ENCODE measurements around the gene EPB41L2. TPM values are rescaled to one million over a fixed set of nuclear protein-coding genes. Genes with fewer than 3 reads are reported as not detected.

Gene EPB41L2
- total and polyA plus RNA-seq, 4 experiments from 2014 or later, result 3.3 to 24.3 (median 12.7) TPM

DNA sequence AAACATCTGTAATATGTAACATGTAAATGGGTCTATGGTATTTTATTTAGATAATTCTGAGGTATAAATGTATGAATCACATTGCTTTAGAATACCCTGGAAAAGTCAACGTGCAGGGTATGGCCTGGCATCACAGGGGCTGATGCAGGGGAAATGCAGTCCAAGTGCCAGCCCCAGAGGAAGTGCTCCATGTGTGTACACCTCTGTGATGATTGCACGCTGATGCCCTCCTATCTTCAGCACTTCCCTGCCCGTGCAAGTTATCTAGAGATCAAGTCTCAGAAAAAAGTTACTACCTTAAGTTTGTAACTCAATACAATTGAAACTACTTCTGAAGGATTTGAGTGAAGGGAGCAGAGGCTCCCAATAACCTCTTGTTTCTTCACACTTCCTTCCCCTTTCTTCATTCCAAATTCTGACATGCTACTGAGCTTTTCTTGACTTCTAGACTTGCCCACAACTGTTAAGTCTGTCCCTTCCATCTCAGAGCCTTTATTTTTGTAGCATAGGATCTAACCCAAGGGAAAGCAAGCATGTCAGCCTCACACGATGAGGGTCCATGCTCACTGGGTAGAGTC is 233.6 kb downstream of the EPB41L2 start:
- intact Hi-C loops (cut with micrococcal nuclease), result no loop called here
- no peak for DNase-seq
- CTCF ChIA-PET (ENCODE audit: partially characterized antibody), result no interaction called here

DNA sequence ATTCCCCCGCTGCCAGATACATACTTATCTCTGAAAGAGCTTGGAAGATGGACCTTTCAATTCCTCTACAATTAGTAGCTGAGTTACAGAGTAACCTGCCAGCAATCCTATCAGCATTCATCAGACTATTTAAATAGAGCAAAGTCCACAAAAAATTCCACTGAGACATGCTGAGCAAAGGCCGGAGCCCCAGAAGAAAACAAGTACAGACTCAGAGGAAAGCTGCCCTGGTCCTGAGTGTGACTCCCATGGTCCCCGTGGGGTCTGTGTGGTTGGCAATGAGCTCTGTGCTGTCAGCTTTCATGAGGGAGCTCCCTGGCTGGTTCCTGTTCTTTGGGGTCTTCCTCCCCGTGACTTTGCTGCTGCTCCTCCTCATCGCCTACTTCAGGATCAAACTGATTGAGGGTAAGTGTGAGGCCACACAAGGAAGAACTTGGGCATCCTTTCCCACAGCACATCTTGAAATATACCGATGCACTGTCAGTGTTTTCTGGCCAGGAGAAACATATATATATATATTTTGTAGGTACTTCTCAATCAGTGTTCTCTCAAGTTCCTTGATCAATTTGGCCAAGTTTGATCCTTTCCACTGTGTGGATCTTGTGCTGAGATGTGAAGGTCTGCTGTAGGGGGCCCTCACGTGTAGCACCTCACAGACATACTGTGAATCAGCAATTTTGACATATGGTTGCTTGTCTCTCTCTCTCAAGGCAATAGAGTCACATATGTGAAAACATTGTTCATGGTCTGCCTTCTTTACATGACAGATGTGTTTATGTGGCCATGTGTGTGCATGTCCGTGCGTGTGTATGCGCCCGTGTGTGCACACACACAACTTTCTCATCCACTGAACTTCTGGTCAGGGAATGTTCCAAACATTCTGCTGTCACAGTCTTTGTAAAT is 235.5 kb downstream of the EPB41L2 start, which contains the start of gene SMLR1:
SMLR1 (plus strand) TSS at position 160 of the 903 bp plus-strand sequence; CDS start at position 168, 8 bp downstream.
- no peak within 1 kb of the TSS for H3K27ac Mint-ChIP-seq
- H3K36me3 Mint-ChIP-seq, result no peaks in the 10 kb centered on the region
- H3K9me3 Mint-ChIP-seq, result no peaks in the 10 kb centered on the region
- Histone ChIP-seq H3K27ac (ENCODE audit: low read depth, low read length) (no peak within 1 kb of the TSS), H3K36me3 (ENCODE audit: insufficient read depth, low read length) (no peaks in the 10 kb centered on the region), H3K4me3 (ENCODE audit: low read length in 2 of 2) (no peak within 1 kb of the TSS), H3K27me3 (ENCODE audit: insufficient read depth, low read length) (no peaks in the 10 kb centered on the region), H3K4me1 (ENCODE audit: insufficient read depth, low read length) (no peaks in the 10 kb centered on the region), H3K9me3 (ENCODE audit: control insufficient read depth in 1 of 2, low read length in 2 of 2) (no peaks in the 10 kb centered on the region)
- peaks cover 0 to 4% (median 2%) of the 10 kb centered on the region in 4 donors for H3K4me1 Mint-ChIP-seq
- intact Hi-C loops (cut with micrococcal nuclease), result no loop called here
- CTCF ChIA-PET (ENCODE audit: partially characterized antibody), result no interaction called here
- no peak for DNase-seq
- no peak within 1 kb of the TSS for H3K4me3 Mint-ChIP-seq
- POLR2A ChIA-PET (ENCODE audit: partially characterized antibody), result no interaction called here
- peaks cover 0 to 1% of the 10 kb centered on the region in 2 donors for H3K27me3 Mint-ChIP-seq

More for the DNA sequence above, 233.6 kb downstream of the EPB41L2 start:
- Mint-ChIP-seq H3K4me3 (no peak overlapping the region), H3K9me3 (no peaks in the 10 kb centered on the region), H3K27ac (no peak overlapping the region), H3K4me1 (peaks cover 0 to 4% (median 2%) of the 10 kb centered on the region in 4 donors), H3K36me3 (no peaks in the 10 kb centered on the region), H3K27me3 (peaks cover 0 to 1% of the 10 kb centered on the region in 2 donors)
- H3K9me3 ChIP-seq (ENCODE audit: control insufficient read depth in 1 of 2, low read length in 2 of 2), result no peaks in the 10 kb centered on the region
- no peak overlapping the region for H3K4me3 ChIP-seq (ENCODE audit: low read length in 2 of 2)
- POLR2A ChIA-PET (ENCODE audit: partially characterized antibody), result interaction anchor here (0.5 kb wide), 1 partner anchor 617 kb away, joined by 3 read pairs; no protein-coding TSS in a partner anchor
- H3K27me3 ChIP-seq (ENCODE audit: insufficient read depth, low read length), result no peaks in the 10 kb centered on the region
- H3K36me3 ChIP-seq (ENCODE audit: insufficient read depth, low read length), result no peaks in the 10 kb centered on the region
- no peaks in the 10 kb centered on the region for H3K4me1 ChIP-seq (ENCODE audit: insufficient read depth, low read length)
- H3K27ac ChIP-seq (ENCODE audit: low read depth, low read length), result no peak overlapping the region

DNA sequence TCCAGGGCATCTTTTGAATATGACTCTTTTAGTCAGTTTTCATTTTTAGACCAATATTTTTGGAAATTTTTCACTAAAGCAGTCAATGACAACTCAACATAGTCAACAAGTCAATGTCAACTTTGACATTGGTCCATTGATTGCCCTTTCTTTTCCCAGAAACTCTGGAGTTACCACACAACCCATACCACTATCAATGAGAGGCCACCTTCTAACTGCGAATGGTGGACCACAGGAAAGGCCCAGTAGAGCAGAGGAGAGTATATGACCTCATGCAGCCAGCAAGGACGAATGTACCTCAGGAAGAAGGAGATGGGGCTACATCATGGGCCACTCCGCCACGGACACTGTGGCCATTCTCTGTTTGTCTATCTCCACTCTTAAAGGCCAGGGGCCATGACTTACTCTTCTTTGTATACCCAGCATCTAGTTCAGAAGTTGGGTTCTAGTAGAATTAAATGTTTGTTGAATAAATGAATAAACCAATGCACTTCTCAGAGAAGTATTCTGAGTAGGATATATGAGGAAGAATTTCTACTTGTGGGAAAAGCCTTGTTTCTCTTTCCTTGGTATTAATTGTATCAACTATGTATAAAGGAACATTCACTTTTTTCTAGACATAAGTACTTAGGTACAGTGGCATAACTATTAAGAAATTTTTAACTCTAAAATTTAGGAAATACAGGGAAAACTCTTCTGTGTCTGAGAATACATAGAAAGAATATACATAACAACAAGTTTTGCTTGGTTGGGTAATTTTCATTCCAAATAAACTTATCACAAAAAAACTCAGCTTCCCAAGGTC is 236.4 kb downstream of the EPB41L2 start:
- Histone ChIP-seq H3K4me1 (ENCODE audit: insufficient read depth, low read length) (no peaks in the 10 kb centered on the region), H3K9me3 (ENCODE audit: control insufficient read depth in 1 of 2, low read length in 2 of 2) (no peaks in the 10 kb centered on the region), H3K27me3 (ENCODE audit: insufficient read depth, low read length) (no peaks in the 10 kb centered on the region), H3K4me3 (ENCODE audit: low read length in 2 of 2) (no peak overlapping the region), H3K36me3 (ENCODE audit: insufficient read depth, low read length) (no peaks in the 10 kb centered on the region), H3K27ac (ENCODE audit: low read depth, low read length) (no peak overlapping the region)
- H3K36me3 Mint-ChIP-seq, result no peaks in the 10 kb centered on the region
- no peak overlapping the region for H3K4me3 Mint-ChIP-seq
- peaks cover 0 to 4% (median 2%) of the 10 kb centered on the region in 4 donors for H3K4me1 Mint-ChIP-seq
- intact Hi-C loops (cut with micrococcal nuclease), result no loop called here
- no peak for DNase-seq
- no peaks in the 10 kb centered on the region for H3K9me3 Mint-ChIP-seq
- ChIA-PET POLR2A (ENCODE audit: partially characterized antibody) (no interaction called here), CTCF (ENCODE audit: partially characterized antibody) (no interaction called here)
- no peak overlapping the region for H3K27ac Mint-ChIP-seq
- H3K27me3 Mint-ChIP-seq, result peaks cover 0 to 1% of the 10 kb centered on the region in 2 donors

DNA sequence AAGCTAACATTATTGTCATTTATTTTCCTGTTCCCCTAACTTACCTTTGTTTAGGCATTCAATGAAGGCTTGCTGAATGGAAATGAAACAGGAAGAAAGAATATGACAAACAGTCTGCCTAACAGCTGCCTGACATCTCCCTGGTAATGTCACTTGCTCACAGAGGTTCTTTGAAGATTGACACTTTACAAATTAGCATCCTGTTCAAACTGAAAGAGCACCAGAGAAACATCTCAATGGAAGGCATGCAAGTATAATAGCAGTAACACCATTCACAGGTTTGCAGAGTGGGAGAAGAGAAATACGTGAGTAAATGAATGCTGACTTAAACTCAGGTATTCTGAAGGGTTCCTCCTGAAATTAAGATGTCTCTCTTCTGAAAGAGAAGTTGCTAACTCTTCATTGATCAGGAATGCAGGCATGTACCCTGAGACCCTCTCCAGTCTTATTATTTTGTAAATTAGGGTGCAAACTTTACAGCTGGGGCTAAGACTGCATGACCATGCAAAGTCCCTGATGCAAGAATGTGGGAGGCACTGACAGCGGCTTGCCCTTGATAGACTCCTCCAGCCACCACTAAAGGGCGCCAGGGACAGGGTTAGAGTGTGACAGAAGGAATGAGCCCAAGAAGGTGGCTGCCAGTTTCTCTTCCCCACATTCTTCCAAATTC is 237.1 kb downstream of the EPB41L2 start:
- H3K4me1 ChIP-seq (ENCODE audit: insufficient read depth, low read length), result no peaks in the 10 kb centered on the region
- intact Hi-C loops (cut with micrococcal nuclease), result no loop called here
- Mint-ChIP-seq H3K9me3 (no peaks in the 10 kb centered on the region), H3K27me3 (peaks cover 0 to 1% of the 10 kb centered on the region in 2 donors), H3K27ac (no peak overlapping the region), H3K36me3 (no peaks in the 10 kb centered on the region), H3K4me1 (peaks cover 0 to 4% (median 2%) of the 10 kb centered on the region in 4 donors), H3K4me3 (no peak overlapping the region)
- no peak overlapping the region for H3K27ac ChIP-seq (ENCODE audit: low read depth, low read length)
- no peaks in the 10 kb centered on the region for H3K36me3 ChIP-seq (ENCODE audit: insufficient read depth, low read length)
- ChIA-PET CTCF (ENCODE audit: partially characterized antibody) (no interaction called here), POLR2A (ENCODE audit: partially characterized antibody) (no interaction called here)
- no peaks in the 10 kb centered on the region for H3K27me3 ChIP-seq (ENCODE audit: insufficient read depth, low read length)
- H3K9me3 ChIP-seq (ENCODE audit: control insufficient read depth in 1 of 2, low read length in 2 of 2), result no peaks in the 10 kb centered on the region
- no peak for DNase-seq
- H3K4me3 ChIP-seq (ENCODE audit: low read length in 2 of 2), result no peak overlapping the region

DNA sequence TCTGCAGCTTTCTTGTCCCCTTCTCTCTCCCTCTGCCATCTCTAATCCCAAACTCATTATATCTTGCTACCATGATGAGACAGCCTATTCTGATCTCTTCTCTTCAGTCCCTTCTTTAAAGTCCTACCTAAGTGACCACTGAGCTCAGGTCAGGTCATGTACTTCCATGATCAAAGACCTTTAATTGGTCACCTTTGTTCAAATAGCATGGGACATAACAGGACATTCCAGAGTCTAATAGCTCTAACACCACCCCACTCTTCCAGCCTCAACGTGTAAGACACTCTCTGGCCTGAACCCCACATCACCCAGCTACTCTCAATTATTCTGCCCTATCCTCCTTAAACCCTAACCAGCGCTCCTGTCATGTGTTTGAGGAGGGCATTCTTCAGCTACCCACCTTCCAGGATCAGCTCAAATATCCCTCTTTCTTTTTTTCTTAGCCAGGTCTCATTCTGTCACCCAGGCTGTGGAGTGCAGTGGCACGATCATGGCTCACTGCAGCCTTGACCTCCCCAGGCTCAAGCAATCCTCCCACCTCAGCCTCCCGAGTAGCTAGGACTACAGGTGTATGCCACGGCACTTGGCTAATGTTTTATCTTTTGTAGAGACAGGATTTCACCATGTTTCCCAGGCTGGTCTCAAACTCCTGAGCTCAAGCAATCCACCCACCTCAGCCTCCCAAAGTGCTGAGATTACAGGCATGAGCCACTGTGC is 237.9 kb downstream of the EPB41L2 start:
- Mint-ChIP-seq H3K36me3 (no peaks in the 10 kb centered on the region), H3K27ac (no peak overlapping the region), H3K4me3 (no peak overlapping the region), H3K9me3 (no peaks in the 10 kb centered on the region), H3K4me1 (peaks cover 0 to 4% (median 2%) of the 10 kb centered on the region in 4 donors), H3K27me3 (no peaks in the 10 kb centered on the region)
- Histone ChIP-seq H3K9me3 (ENCODE audit: control insufficient read depth in 1 of 2, low read length in 2 of 2) (no peaks in the 10 kb centered on the region), H3K4me1 (ENCODE audit: insufficient read depth, low read length) (no peaks in the 10 kb centered on the region), H3K36me3 (ENCODE audit: insufficient read depth, low read length) (no peaks in the 10 kb centered on the region), H3K4me3 (ENCODE audit: low read length in 2 of 2) (no peak overlapping the region), H3K27me3 (ENCODE audit: insufficient read depth, low read length) (no peaks in the 10 kb centered on the region), H3K27ac (ENCODE audit: low read depth, low read length) (no peak overlapping the region)
- DNase-seq, result no peak
- ChIA-PET POLR2A (ENCODE audit: partially characterized antibody) (no interaction called here), CTCF (ENCODE audit: partially characterized antibody) (interaction anchor here (1.0 kb wide), 1 partner anchor 18 kb away, joined by 3 read pairs; no protein-coding TSS in a partner anchor)
- intact Hi-C loops (cut with micrococcal nuclease), result no loop called here

DNA sequence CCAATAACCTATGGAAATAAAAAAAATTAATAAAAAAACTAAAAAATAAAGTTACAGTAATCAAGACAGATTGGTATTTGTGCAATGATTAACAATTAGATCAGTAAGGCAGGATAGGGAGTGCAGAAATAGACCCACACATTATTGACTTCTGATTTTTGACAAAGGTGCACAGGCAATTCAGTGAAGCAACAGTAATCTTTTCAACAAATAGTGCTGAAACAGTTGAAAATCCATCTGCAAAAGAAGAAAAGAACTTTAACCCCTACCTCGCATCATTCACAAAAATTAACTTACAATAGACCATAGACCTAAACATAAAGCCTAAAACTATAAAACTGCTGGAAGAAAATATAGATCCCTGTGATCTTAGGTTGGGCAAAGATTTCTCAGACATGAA is 240.3 kb downstream of the EPB41L2 start:
- no peaks in the 10 kb centered on the region for H3K27me3 ChIP-seq (ENCODE audit: insufficient read depth, low read length)
- no peak overlapping the region for H3K27ac ChIP-seq (ENCODE audit: low read depth, low read length)
- no peaks in the 10 kb centered on the region for H3K36me3 ChIP-seq (ENCODE audit: insufficient read depth, low read length)
- Mint-ChIP-seq H3K9me3 (peaks cover 0 to 5% (median 2%) of the 10 kb centered on the region in 8 donors), H3K27ac (no peak overlapping the region), H3K27me3 (no peaks in the 10 kb centered on the region), H3K4me1 (peaks cover 0 to 4% (median 2%) of the 10 kb centered on the region in 4 donors), H3K4me3 (no peak overlapping the region), H3K36me3 (peaks cover 0 to 5% of the 10 kb centered on the region in 2 donors)
- no peak for DNase-seq
- intact Hi-C loops (cut with micrococcal nuclease), result no loop called here
- CTCF ChIA-PET (ENCODE audit: partially characterized antibody), result no interaction called here
- H3K9me3 ChIP-seq (ENCODE audit: control insufficient read depth in 1 of 2, low read length in 2 of 2), result no peaks in the 10 kb centered on the region
- no peak overlapping the region for H3K4me3 ChIP-seq (ENCODE audit: low read length in 2 of 2)
- H3K4me1 ChIP-seq (ENCODE audit: insufficient read depth, low read length), result no peaks in the 10 kb centered on the region
- POLR2A ChIA-PET (ENCODE audit: partially characterized antibody), result no interaction called here

Measured in CD4-positive, alpha-beta memory T cell (primary cell).